NCI-H187 (cell line): Measurements from ENCODE around the gene SLC7A8.

Experiments used
- DNase-seq, 2 experiments: peaks; one replicate each; lab custom pipeline; 2025; lab: John Stamatoyannopoulos, UW

SLC7A8 gene

DNA sequence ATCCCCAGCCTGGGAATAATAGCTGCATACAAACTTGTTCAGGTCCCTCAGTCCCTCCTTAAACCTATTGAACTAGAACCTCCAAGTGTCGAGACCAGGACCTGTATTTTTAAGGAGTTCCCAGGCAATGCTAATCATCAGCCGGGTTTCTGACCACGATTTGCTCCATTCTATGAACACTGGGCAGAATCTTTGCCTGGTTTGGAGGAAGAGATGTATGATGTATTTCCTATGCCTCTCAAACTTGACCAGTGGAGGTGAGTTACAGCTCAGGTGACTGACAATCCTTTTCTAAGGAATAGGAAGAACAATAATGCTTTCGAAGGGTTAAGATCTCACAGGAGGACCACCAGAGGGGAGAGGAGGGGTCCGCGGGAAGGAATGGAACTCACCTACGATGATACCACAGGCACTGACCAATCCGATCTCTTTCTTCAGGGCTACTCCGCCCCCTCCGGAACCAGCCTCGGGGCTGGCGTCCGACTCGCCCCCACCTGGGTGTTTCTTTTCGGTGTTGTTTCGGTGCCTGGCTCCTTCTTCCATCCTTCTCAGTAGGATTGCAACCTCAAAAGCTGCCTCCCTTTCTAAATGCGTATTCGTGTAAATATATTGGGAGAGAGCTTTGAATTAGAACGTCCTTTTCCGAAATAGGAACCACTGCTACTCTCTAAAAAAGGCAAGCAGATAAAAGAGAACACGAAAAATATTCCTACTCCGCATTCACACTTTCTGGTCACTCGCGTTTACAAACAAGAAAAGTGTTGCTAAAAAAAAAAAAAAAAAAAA is 895 bp downstream of the SLC7A8 start:
- no peak for DNase-seq

DNA sequence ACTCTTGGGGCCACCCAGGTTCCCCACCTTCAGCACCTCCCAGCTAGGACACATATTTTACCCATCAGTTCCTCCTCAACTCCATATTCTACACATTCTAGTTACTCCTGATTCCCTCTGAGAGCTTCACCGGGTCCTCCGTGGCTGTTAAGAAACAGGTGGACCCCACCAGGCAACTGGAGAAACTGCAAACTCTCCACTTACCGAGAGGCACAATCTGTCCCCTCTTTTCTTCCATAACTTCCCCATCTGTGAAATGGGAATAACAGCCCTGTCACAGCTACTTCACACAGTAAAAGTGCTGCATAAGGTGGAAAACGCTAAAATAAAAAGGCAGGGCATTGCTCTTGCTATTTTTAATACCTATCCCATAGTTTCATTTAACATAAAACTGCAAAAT is 1.5 kb downstream of the SLC7A8 start:
- no peak for DNase-seq

DNA sequence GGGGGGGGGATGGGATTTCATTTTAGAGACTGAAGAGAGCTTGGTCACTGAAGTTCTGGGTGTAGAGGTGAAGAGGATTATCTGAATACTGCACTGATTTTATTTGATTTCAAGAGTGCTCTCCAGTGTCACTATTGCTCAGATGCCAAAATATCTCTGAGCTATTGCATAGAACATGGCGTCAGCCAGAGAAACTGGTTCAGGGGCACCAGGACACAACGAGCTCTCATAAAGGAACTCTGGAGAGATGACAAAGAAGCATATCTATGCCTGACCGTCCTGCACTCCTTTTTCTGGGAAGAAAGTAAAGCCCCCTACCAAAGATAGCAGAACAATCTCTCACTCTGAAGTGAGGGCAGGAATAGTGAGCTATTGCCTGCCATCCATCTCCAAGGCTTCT is 2.0 kb downstream of the SLC7A8 start:
- DNase-seq, result no peak

DNA sequence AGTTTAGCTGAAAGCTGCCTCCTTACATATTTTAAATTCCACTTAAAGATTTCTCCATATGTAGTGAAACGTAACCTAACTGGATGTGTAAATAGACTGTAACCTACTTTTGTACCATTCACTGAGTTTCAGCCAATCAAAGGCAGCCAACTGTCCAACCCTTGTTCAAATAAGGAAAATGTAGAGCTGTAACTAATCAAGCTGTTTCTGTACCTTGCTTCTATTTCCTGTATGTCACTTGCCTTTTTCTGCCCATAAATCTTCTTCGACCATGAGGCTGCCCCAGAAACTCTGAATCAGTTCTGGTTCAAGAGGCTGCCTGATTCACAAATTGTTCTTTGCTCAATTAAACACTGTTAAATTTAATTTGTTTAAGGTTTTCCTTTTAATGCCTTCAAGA is 6.3 kb downstream of the SLC7A8 start:
- no peak for DNase-seq

DNA sequence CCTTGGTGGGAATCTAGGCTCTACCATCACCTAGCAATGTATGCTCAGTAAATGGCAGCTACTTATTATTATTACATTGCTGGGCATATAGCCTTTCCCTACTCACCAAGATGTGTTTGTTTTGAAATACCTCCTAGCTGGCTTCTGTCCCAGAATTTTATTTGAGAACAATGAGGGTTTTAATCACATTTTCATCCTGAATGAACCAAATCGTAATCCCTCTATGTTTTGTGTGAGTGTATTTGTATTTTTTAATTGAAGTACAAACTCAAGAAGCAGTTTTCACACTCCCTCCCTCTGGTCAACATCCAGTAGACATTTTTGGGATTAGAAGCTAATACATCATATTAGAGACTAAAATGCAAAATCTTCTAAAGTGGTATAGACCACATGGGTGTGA is 7.6 kb downstream of the SLC7A8 start:
- DNase-seq, result no peak

DNA sequence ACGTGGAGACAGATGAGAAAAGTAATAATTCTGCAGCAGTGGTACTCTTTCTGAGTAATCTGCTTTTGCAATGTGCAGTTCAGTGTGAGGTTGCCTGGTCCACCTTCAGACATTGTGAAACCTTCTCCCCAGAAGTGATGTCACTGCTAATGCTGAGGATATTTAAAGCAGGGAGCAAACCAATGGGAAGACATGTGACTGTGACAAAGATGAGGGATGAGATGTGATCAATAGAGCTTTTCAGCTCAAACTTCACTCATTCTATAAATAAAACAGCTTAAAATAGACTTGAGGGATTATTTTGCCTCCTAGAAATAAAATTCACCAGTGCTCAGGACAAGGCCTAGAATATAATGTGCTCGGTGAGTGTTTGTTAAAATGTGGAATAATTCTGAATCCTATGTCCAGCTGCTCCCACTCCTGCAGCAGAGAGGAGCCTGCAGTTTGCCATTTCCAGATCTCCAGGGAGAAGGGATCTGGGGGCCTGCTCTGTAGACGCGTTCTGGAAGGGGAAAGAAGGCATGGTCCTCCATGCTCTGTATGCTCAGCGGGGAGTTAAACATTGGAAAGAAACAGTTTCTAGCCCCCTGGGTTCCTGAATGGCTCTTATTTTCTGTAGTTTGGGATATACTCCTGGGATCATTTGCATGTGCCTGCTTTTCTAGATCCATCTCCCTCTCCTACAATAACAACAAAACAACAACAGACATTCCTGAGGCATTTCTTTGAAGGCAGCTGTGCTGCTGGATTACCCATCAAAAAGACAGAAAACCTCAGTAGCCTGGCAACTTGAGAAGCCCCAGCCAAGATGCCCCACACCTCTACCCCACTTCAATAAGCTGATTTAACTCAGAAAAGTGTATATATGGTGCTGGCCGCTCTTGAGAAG is 8.9 kb downstream of the SLC7A8 start:
- DNase-seq, result no peak

DNA sequence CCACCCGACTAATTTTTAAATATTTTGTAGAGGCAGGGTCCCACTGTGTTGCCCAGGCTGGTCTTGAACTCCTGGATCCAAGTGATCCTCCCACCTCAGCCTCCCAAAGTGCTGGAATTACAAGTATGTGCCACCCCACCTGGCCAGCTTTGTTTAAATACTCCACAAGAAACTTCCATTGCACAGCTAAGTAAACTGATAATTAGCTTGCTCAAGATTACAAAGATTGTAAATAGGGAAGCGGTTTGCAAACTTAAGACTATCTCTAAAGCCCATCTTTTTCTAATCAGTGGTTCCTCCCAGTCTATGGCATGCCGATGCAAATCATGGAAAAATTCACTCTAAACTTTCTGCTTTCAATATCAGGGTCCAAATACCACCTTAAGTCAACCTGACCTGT is 9.7 kb downstream of the SLC7A8 start:
- no peak for DNase-seq

DNA sequence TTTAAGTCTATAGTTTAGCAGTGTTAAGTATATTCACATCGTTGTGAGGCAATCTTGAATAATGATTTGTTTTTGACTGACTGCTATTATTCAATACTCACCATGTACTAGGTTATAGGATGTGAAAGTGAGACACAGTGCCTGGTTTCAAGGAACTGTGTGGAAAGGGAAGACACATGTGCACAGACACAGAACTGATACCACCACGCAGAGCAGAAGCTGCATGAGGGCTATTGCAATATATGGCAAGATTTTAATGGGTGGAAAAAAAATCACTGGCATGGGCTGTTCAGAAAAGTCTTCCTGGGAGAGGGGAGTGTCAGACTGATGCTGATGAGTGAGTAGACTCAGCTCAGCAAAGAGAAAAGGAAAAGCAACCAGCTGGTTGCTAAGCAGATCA is 10.4 kb downstream of the SLC7A8 start:
- DNase-seq, result no peak

DNA sequence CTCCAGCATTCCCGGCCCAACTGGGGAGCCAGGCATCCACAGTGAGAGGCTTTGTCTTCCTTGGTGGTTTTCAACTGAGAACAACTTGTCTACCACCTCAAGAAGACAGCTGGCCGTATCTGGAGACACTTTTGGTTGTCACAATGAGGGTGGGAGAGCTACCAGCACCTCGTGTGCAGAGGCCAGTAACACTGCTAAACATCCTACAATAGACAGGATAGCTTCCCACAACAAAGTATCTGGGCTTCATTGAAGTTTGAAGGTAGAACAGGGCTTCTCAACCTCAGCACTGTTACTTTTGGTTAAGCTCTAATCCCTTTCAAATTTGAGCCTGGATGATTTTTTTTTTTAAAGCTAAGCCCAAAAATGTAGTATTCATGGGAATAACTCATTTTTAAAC is 10.9 kb downstream of the SLC7A8 start:
- DNase-seq, result no peak

DNA sequence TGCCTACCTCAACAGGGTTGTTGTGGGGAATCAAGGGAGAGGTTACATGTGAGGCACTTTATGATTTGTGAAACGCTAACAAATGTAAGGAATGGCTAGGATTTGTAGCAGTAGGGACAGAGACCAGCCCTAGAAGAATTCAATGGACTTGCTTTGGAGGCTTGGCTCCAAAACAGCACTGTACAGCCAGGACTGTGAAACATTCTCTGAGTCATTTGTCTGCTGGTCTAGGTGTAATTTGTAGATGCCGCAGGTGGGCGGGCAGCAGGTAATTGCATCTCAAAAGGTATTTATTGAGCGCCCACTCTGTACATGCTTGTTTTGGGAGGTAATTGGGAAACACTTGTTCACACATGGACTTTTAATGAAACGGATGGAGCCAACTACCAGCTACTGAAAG is 11.4 kb downstream of the SLC7A8 start:
- DNase-seq, result no peak

DNA sequence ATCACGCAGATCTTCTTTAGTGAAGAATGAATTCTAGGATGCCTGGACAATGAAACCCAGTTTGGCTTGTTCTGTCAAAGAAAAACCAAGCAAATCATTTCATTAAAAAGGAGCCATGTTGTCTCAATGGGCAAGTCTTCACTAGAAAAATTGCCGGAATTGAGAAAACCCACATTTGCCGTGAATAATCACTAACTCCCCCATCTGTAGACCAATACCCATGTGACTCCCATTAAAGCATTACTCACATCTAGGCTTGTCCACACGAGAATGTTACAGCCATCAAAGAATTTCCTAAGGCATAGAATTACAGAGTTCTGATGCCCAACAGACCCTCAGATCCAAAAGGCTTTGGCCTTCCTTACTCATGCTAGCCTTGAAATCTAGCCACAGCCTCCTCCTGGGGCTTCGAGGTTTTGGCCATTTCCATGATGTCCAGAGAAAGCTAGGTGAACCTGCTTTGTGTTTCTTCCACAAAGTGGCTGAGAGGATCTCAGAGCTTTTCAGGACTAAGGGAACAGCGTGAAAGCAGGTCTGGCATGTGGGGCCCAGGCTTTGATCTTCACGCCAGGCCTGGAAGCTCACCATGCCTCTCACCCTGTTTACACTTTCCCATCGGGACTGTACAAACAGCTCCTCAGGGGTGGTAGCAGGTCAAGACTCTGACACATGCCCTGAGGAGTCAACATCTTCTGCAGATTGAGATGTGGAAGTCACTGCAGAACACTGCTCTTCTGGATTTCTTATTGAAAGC is 12.1 kb downstream of the SLC7A8 start:
- no peak for DNase-seq

DNA sequence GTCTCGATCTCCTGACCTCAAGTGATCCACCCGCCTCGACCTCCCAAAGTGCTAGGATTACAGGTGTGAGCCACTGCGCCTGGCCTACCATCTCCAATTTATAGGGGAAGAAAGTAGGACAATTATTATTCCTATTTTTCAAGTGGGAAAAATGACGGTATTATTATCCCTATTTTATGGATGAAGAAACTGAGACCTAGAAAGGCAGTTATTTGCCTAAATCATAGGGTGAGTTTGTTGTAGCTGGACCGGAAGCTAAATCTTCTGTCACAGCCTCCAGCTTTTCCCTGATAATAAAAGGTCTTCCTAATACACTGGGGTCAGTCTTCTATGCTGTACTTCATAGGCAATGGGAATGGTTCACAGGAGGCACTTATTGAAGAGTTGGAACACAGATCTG is 13.8 kb downstream of the SLC7A8 start:
- no peak for DNase-seq

DNA sequence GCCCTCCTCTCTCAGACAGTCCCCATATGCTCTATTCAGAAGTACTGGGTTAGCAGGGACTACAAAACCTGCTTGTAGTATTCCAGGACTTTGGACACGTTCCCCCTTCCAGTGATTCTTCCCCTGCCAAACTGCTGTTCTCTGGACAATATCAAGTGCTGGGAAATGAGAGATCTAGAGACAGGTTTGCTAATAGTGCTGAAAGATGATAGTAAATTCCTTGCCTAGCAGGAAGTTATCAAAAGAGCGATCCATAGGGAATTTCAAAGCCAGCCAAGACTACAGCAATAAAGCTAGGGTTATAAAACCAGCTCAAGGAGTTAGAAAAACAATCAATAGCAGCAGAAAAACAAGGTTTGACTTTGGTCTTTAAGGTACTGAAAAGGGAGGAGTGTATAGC is 15.2 kb downstream of the SLC7A8 start:
- no peak for DNase-seq

DNA sequence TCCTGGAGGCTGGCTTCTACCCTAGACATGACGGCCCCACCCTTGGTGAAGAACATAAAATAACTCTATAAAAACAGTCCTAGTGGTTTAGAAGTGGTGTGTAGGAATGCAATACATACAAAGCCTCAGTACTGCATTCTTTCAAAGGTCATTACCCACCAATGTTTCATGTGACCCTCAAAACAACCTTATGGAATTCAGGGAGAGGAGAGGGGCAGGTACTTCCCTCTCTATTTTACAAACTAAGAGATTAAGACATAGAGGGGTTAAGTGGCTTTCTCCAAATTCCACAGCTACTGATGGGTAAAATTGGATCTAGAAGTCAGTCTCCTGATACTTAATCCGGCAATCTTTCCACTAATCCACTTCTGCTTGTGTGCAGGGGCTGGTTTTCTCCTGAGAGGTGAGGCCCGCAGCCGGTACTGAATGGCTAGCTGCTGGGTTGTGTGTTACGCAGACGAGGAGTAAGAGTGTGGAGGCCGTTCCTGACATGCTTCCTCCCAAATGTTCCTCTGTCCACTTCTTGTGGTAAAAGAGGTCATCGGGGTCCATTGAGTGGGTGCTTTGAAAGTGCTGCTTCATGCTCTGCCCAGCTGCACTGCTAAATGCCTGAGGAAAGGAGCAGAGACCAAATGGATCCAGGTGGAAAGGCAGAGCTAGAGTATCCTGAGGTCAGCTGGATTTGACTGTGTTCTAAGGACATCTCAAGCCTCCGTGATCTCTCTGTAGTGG is 16.2 kb downstream of the SLC7A8 start:
- DNase-seq, result no peak

DNA sequence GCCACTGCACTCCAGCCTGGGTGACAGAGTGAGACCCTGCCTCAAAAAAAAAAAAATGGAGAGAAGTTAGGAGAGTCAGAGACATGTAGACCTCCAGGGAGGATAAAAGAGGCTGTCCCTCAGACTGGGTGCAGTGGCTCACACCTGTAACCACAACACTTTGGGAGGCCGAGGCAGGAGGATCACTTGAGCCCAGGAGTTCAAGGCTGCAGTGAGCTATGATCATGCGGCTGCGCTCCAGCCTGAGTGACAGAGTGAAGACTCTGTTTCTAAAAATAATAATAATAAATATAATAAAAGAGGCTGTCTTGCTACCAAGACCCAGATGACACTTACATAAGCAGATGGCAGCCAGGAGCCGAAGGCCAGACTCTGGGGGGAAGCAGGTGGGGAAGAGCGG is 18.5 kb downstream of the SLC7A8 start:
- no peak for DNase-seq

DNA sequence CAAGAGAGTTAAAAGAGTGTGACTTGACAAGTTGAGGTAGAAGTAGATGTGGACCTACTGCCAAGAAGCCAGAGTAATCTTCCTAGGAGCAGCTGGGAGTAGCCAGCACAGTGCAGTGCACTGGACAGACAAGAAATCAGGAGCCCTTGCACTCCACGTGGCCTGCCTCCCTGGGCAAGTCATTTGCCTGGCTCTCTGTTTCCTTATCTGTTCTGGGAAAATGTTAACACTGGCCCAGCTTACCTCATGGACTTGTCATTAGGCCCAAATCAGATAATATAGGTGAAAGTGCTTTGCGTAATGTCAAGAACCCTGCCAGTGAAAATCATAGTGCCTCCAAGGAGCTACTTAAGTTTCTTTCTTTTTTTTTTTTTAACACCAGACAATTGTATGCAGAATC is 19.2 kb downstream of the SLC7A8 start:
- DNase-seq, result no peak

DNA sequence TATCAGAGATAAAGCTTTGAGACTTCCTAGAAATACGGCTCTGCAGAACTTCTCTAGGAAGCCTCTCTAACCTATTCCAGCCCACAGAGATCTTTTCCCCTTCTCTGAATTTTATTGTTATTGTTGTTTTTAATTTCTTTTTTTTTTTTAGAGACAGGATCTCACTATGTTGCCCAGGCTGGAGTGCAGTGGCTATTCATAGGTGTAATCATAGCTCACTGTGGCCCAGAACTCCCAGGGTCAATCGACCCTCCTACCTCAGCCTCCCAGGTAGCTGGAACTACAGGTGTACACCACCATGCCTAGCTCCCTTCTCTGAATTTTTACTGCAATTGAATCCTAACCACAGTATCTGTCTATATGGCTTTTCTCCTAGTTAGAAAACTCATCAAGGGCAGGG is 19.6 kb downstream of the SLC7A8 start:
- DNase-seq, result no peak

DNA sequence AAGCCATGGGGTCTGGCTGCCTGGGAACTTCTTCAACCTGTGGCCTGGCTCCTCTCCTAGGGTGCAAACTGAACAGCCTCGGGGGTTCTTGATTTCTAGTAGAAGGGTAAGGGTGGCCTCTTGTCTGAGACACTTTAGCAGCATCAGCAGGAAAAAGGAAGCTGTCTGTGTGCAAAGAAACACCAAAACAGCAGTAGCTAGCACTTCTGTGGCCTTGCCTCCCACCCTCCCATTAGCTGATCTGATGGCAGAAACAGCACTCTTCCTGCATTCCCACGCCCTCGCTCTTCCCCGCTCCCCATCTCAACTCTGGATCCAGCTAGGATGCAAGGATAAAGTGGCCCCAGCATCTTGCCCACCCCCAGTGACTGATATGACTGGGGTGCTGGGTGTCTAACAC is 20.7 kb downstream of the SLC7A8 start:
- no peak for DNase-seq

DNA sequence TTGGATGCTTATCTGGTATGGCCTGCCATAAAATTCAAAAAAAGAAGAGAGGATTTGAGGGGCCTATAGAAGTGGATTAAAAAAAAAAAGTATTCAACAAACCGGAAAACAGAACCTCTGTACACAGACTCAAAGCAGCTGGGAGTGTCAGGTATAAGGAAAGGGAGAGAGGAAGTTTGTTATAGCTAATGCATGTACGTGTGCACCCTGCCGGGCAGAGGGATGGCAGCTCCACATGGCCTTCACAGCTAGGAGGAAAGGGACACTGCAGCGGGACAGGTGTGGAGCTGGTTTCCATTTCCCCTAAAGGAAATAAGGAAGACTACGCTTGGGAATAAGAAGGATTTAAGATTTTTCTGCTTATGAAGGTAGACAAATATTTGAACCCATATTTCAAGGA is 21.5 kb downstream of the SLC7A8 start:
- no peak for DNase-seq

DNA sequence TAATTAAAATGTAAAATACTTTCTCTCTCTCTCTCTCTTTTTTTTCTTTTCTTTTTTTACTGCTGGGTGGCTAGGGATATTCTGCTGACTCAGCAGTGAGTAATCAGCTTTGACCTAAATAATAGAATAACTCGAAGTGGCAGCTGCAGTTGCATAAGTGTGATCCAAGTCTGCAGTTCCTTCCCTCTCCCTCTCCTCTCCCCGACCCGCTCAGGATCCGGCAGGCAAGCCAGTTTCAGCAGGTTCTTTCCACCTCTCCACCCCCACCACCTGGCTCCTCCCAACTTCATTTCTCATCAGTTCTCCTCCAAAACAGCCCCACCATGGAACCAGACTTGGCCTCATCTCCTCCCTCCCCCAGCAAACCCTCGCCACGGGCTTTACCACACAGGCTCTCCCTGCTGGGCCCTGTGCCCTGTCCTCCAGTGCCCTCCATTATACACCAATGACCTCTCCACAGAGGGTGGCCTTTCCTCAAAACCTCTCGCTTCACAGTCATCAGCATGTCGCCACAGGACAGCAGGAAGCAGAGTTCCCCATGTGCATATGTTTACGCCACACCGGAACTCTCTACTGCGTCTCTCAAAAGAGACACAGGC is 22.4 kb downstream of the SLC7A8 start:
- no peak for DNase-seq

DNA sequence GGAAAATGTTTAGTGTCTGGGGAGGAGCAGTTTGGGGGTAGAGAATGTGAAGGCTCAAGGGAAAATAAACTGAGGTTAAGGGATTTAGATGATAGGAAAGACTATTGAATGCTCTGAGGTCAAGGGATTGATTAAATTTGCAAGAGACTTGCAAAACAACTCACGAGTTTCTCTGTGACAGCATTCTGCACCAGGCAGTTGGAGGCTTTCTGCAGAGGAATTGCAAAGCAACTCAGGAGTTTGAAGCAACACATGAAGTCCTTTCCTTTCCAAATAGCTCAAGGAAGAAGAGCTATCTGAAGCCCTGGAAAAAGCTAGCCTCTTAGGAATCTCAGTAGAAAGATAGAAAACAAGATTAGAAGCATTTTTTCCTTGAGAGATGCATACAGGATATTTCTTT is 23.9 kb downstream of the SLC7A8 start:
- DNase-seq, result no peak

DNA sequence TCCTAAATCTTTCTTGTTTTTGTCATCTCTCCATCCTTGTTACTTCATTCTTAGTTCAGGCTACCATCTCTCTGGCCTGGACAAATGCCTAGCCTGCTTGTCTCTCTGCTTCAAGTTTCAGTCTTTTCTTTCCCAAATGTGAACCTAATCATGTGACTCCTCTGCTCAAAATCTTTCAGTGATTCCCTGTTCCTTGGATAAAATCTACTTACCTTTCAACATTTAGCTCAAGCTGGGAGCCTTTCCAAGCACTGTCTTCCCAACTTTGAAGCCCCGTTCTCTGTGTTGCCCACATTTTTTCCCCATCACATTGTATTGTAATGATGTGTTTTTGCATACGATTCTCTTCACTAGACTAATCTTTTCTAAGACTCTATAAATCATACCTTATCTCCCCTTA is 24.7 kb downstream of the SLC7A8 start:
- DNase-seq, result no peak
